GM06990 (cell line): Measurements from ENCODE around the gene TENM3.

ENCODE experiments used
- DNase-seq: peaks from one replicate; pipeline ENCODE4 v3.0.0-alpha.2; 2011; ENCODE audit not compliant: insufficient read length; ENCODE audit errors: extremely low read depth
- H3K27me3 ChIP-seq: replicated peaks from 2 replicates; pipeline ENCODE4 v1.6.0; 2011; ENCODE audit warnings: low read length; ENCODE audit not compliant: control insufficient read depth, insufficient read depth
- H3K36me3 ChIP-seq: 2 replicates; pipeline ENCODE4 v1.5.1; 2011; ENCODE audit warnings: low read length; ENCODE audit not compliant: control insufficient read depth, insufficient read depth
- H3K4me3 ChIP-seq: replicated peaks from 2 replicates; pipeline ENCODE4 v1.5.1; 2011; ENCODE audit warnings: low read depth, mild to moderate bottlenecking, control low read depth, low read length
- TF ChIP-seq, protein P1 (sequence below): IDR thresholded peaks from 2 replicates; pipeline ENCODE4 v1.5.1; 2011; ENCODE audit warnings: low read length, control low read depth, mild to moderate bottlenecking, inconsistent platforms; ENCODE audit not compliant: insufficient read depth, poor library complexity, severe bottlenecking

Gene TENM3

GRCh38 chr4:182421753-182422152 is 178.6 kb downstream of the TENM3 start:
- no peaks in the 10 kb centered on the region for H3K36me3 ChIP-seq
- H3K4me3 ChIP-seq = no peak overlapping the region
- TF ChIP-seq, protein P1, sequence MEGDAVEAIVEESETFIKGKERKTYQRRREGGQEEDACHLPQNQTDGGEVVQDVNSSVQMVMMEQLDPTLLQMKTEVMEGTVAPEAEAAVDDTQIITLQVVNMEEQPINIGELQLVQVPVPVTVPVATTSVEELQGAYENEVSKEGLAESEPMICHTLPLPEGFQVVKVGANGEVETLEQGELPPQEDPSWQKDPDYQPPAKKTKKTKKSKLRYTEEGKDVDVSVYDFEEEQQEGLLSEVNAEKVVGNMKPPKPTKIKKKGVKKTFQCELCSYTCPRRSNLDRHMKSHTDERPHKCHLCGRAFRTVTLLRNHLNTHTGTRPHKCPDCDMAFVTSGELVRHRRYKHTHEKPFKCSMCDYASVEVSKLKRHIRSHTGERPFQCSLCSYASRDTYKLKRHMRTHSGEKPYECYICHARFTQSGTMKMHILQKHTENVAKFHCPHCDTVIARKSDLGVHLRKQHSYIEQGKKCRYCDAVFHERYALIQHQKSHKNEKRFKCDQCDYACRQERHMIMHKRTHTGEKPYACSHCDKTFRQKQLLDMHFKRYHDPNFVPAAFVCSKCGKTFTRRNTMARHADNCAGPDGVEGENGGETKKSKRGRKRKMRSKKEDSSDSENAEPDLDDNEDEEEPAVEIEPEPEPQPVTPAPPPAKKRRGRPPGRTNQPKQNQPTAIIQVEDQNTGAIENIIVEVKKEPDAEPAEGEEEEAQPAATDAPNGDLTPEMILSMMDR = no peak
- H3K27me3 ChIP-seq = no peaks in the 10 kb centered on the region
- no peak for DNase-seq

- Histone ChIP-seq H3K4me3 (no peak overlapping the region), H3K27me3 (no peaks in the 10 kb centered on the region), H3K36me3 (no peaks in the 10 kb centered on the region)
- no peak for DNase-seq
- TF ChIP-seq, protein P1 = no peak
These were observed 182.1 kb downstream of the TENM3 start for GRCh38 chr4:182425302-182425701.

GRCh38 chr4:182426901-182427300 is 183.7 kb downstream of the TENM3 start:
- Histone ChIP-seq H3K27me3 (no peaks in the 10 kb centered on the region), H3K36me3 (no peaks in the 10 kb centered on the region), H3K4me3 (no peak overlapping the region)
- TF ChIP-seq, protein P1 = no peak
- DNase-seq = no peak

GRCh38 chr4:182427554-182427953 is 184.4 kb downstream of the TENM3 start:
- H3K4me3 ChIP-seq = no peak overlapping the region
- no peaks in the 10 kb centered on the region for H3K27me3 ChIP-seq
- no peaks in the 10 kb centered on the region for H3K36me3 ChIP-seq
- DNase-seq = no peak
- TF ChIP-seq, protein P1 = no peak

DNA sequence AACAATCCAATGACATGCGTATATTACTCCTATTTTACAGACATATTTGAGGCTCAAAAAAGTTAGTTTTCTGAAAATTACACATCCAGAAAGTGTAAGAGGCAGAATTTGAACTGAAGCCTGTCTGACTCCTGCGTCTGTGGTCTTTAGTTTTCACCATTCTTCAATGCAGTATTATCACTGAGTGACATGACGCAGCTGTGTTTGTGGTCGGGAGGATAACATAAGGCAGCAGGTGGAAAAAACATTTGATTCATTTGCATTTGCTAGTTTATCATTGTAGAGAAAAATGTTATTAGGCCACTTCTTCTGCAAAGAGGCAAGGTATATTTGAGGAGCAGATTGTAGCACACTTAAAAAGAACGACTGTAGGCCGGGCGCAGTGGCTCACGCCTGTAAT is 186.7 kb downstream of the TENM3 start:
- Histone ChIP-seq H3K4me3 (no peak overlapping the region), H3K36me3 (no peaks in the 10 kb centered on the region), H3K27me3 (no peaks in the 10 kb centered on the region)
- no peak for DNase-seq
- TF ChIP-seq, protein P1 = no peak

- no peak for DNase-seq
- Histone ChIP-seq H3K27me3 (no peaks in the 10 kb centered on the region), H3K4me3 (no peak overlapping the region), H3K36me3 (no peaks in the 10 kb centered on the region)
- TF ChIP-seq, protein P1 = no peak
These were observed 189.6 kb downstream of the TENM3 start for GRCh38 chr4:182432819-182433218.
